Transverse colon (tissue), 3 donors: ENCODE data around the gene RSRC1.

ENCODE experiments used
- CTCF ChIP-seq, 5 experiments: fragments of 200-600 bp in 3 of 5; fragments of 450-650 bp in 2 of 5; sonication (generic) in 3 of 5; IDR thresholded peaks; 1 replicate in 2 of 5; 2 replicates in 3 of 5; pipeline ENCODE4 v1.5.1; 2016 to 2017; ENCODE audit warnings: antibody characterized with exemption in 5 of 5, inconsistent platforms in 3 of 5, mild to moderate bottlenecking in 2 of 5, moderate library complexity in 1 of 5
- POLR2A ChIP-seq: fragments of 450-650 bp; IDR thresholded peaks from one replicate; pipeline ENCODE4 v1.6.1; 2016; ENCODE audit warnings: antibody characterized with exemption, mild to moderate bottlenecking, moderate library complexity

GRCh38 chr3:158337110-158337509 lies 227.2 kb downstream of the RSRC1 start:
- TF ChIP-seq POLR2A (no peak), CTCF (IDR thresholded peaks at IDR 0.05) (no peak)
